H9 (cell line): ENCODE data around the gene CLEC3B. TPM values are rescaled to one million over a fixed set of nuclear protein-coding genes. Genes with fewer than 3 reads are reported as not detected.

Experiments
- DNase-seq: peaks from one replicate; pipeline ENCODE4 v3.0.0-alpha.2; 2017
- H2AFZ ChIP-seq: one replicate; pipeline ENCODE4 v1.6.1; 2013; ENCODE audit warnings: mild to moderate bottlenecking, low read length, control low read depth, moderate library complexity
- H2AK5ac ChIP-seq: 2 replicates; pipeline ENCODE4 v1.6.1; 2013; ENCODE audit warnings: low read length, control low read depth, mixed read lengths; ENCODE audit not compliant: insufficient read length
- H2BK120ac ChIP-seq: one replicate; pipeline ENCODE4 v1.6.1; 2013; ENCODE audit warnings: low read depth, mild to moderate bottlenecking, low read length, control low read depth, inconsistent platforms; ENCODE audit not compliant: poor library complexity, severe bottlenecking
- H2BK12ac ChIP-seq: 2 replicates; pipeline ENCODE4 v1.6.1; 2013; ENCODE audit warnings: low read length, control low read depth, mixed read lengths, low read depth; ENCODE audit not compliant: insufficient read length
- H2BK15ac ChIP-seq: 2 replicates; pipeline ENCODE4 v1.6.1; 2013; ENCODE audit warnings: low read depth, low read length, control low read depth
- H2BK20ac ChIP-seq: one replicate; pipeline ENCODE4 v1.6.1; 2013; ENCODE audit warnings: low read depth, mild to moderate bottlenecking, low read length, control low read depth, inconsistent platforms; ENCODE audit not compliant: poor library complexity, severe bottlenecking
- H2BK5ac ChIP-seq: 2 replicates; pipeline ENCODE4 v1.6.1; 2013; ENCODE audit warnings: low read length, control low read depth, mixed read lengths; ENCODE audit not compliant: insufficient read length
- H3K14ac ChIP-seq: 2 replicates; pipeline ENCODE4 v1.6.1; 2013; ENCODE audit warnings: low read length, control low read depth; ENCODE audit not compliant: insufficient read depth
- H3K18ac ChIP-seq: 2 replicates; pipeline ENCODE4 v1.6.1; 2013; ENCODE audit warnings: low read depth, mild to moderate bottlenecking, mixed read lengths, low read length, control low read depth; ENCODE audit not compliant: insufficient read length
- H3K23ac ChIP-seq: 2 replicates; pipeline ENCODE4 v1.6.1; 2013; ENCODE audit warnings: low read length, control low read depth, mixed read lengths, low read depth; ENCODE audit not compliant: insufficient read length
- H3K23me2 ChIP-seq: 2 replicates; pipeline ENCODE4 v1.6.1; 2013; ENCODE audit warnings: low read depth, mild to moderate bottlenecking, mixed read lengths, low read length, control low read depth; ENCODE audit not compliant: insufficient read length, poor library complexity, severe bottlenecking
- H3K27ac ChIP-seq: 2 replicates; pipeline ENCODE4 v1.5.1; 2013; ENCODE audit warnings: low read length, control low read depth, mixed read lengths, low read depth; ENCODE audit not compliant: insufficient read length
- H3K27me3 ChIP-seq: 2 replicates; pipeline ENCODE4 v1.6.1; 2013; ENCODE audit warnings: low read length, control low read depth, inconsistent platforms; ENCODE audit not compliant: insufficient read depth
- H3K4ac ChIP-seq: 2 replicates; pipeline ENCODE4 v1.6.1; 2013; ENCODE audit warnings: low read depth, mild to moderate bottlenecking, control low read depth, inconsistent platforms, low read length, moderate library complexity
- H3K4me1 ChIP-seq: 2 replicates; pipeline ENCODE4 v1.6.1; 2013; ENCODE audit warnings: low read length, control low read depth, inconsistent platforms; ENCODE audit not compliant: insufficient read depth
- H3K4me2 ChIP-seq: 2 replicates; pipeline ENCODE4 v1.6.1; 2013; ENCODE audit warnings: low read length, control low read depth, mixed read lengths; ENCODE audit not compliant: insufficient read length, insufficient read depth
- H3K56ac ChIP-seq: 2 replicates; pipeline ENCODE4 v1.6.1; 2013; ENCODE audit warnings: low read depth, mild to moderate bottlenecking, mixed read lengths, low read length, control low read depth; ENCODE audit not compliant: insufficient read length
- H3K79me1 ChIP-seq: 2 replicates; pipeline ENCODE4 v1.6.1; 2013; ENCODE audit warnings: low read depth, mild to moderate bottlenecking, moderate library complexity, low read length, control low read depth, inconsistent platforms; ENCODE audit not compliant: insufficient read depth, poor library complexity, severe bottlenecking
- H3K79me2 ChIP-seq: 2 replicates; pipeline ENCODE4 v1.6.1; 2013; ENCODE audit warnings: low read length, control low read depth, inconsistent platforms; ENCODE audit not compliant: insufficient read depth
- H3K9ac ChIP-seq: 2 replicates; pipeline ENCODE4 v1.6.1; 2013; ENCODE audit warnings: low read length, control low read depth, mixed read lengths; ENCODE audit not compliant: insufficient read length; ENCODE audit errors: extremely low read depth
- H3K9me3 ChIP-seq: one replicate; pipeline ENCODE4 v1.6.1; 2013; ENCODE audit warnings: low read depth, low read length, inconsistent platforms; ENCODE audit not compliant: control insufficient read depth
- H3T11ph ChIP-seq: one replicate; pipeline ENCODE4 v1.6.1; 2013; ENCODE audit warnings: mild to moderate bottlenecking, low read length, control low read depth, inconsistent platforms
- H4K20me1 ChIP-seq: one replicate; pipeline ENCODE4 v1.6.1; 2013; ENCODE audit not compliant: control insufficient read depth, insufficient read length, insufficient read depth
- H4K5ac ChIP-seq: 2 replicates; pipeline ENCODE4 v1.6.1; 2013; ENCODE audit warnings: low read depth, mild to moderate bottlenecking, mixed read lengths, low read length, control low read depth; ENCODE audit not compliant: insufficient read length
- H4K8ac ChIP-seq: replicated peaks from 2 replicates; pipeline ENCODE4 v1.6.1; 2013; ENCODE audit warnings: low read length, control low read depth, mixed read lengths, low read depth; ENCODE audit not compliant: insufficient read length
- H4K91ac ChIP-seq: 2 replicates; pipeline ENCODE4 v1.6.1; 2013; ENCODE audit warnings: low read depth, mild to moderate bottlenecking, moderate library complexity, mixed read lengths, low read length, control low read depth; ENCODE audit not compliant: insufficient read length
- H3K27ac Mint-ChIP-seq, 3 experiments: 2 replicates in 2 of 3; 3 replicates in 1 of 3; pipeline ENCODE4 v1.8.0; 2020 to 2021; ENCODE audit warnings: mixed read lengths in 3 of 3, mild to moderate bottlenecking in 1 of 3, moderate library complexity in 1 of 3
- H3K27me3 Mint-ChIP-seq: 2 replicates; pipeline ENCODE4 v1.8.0; 2021; ENCODE audit warnings: low read depth, mild to moderate bottlenecking, moderate library complexity, mixed read lengths
- H3K36me3 Mint-ChIP-seq, 3 experiments: 2 replicates in 2 of 3; 3 replicates in 1 of 3; pipeline ENCODE4 v1.8.0; 2020 to 2021; ENCODE audit warnings: low read depth in 3 of 3, mixed read lengths in 3 of 3; ENCODE audit not compliant: insufficient read depth in 1 of 3
- H3K4me1 Mint-ChIP-seq, 2 experiments: 2 replicates each; pipeline ENCODE4 v1.8.0; 2020; ENCODE audit warnings: mixed read lengths in 2 of 2
- H3K4me3 Mint-ChIP-seq, 2 experiments: 2 replicates in 1 of 2; 3 replicates in 1 of 2; pipeline ENCODE4 v1.8.0; 2020 to 2021; ENCODE audit warnings: mild to moderate bottlenecking in 2 of 2, mixed read lengths in 2 of 2, moderate library complexity in 1 of 2
- H3K9me3 Mint-ChIP-seq, 2 experiments: 2 replicates in 1 of 2; 3 replicates in 1 of 2; pipeline ENCODE4 v1.8.0; 2020; ENCODE audit warnings: mild to moderate bottlenecking in 2 of 2, mixed read lengths in 2 of 2, moderate library complexity in 1 of 2
- CTCF ChIP-seq: fragments of 200-600 bp; sonication (generic); conservative IDR thresholded peaks from 3 replicates; pipeline ENCODE4 v1.8.0; 2021; ENCODE audit warnings: antibody characterized with exemption, mild to moderate bottlenecking
- WGBS: extraction: QIAGEN DNeasy Blood & Tissue Kit; methylation state at CpG from one replicate; pipeline ENCODE4 v1.1.7; 2013; ENCODE audit warnings: missing lambda C conversion rate, low lambda C conversion rate, mixed read lengths; ENCODE audit not compliant: insufficient read length; ENCODE audit errors: extremely low coverage; 5-methylcytosine and 5-hydroxymethylcytosine counted together
- total RNA-seq: library from RNA; stranded (reverse); gene quantifications from 2 replicates; pipeline ENCODE4 v1.2.1, GENCODE V29; 2021

Gene CLEC3B
- total RNA-seq, 1 experiment from 2014 or later = not detected

DNA sequence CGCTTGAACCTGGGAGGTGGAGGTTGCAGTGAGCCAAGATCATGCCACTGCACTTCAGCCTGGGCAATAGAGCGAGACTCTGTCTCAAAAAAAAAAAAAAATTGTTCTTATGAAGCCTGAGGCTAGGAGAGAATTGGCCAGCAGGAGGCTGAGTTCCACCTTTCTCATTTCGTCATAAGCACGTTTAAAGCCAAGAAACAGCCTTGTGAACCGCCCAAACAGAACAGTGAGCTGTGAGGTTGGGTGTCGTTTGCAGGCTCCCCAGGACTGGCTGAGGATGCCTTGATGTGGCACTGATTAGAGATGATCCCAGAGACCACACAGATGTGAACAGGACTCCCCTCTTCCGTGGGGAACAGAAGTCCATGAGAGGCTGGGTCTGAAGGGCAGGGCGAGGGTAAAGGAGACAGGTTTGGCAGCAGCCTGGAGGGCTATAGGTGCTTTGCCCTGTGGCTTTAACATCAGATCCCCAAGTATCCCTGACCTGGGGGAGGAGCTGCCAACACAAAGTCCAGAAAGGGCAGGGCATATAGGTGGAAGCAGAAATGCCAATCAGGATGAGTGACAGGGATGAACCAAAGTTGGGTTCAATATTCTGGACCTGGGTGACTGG, 52.9 kb downstream of the CLEC3B start:
- Histone ChIP-seq H2BK120ac (no peak overlapping the region), H3K4ac (no peak overlapping the region), H4K91ac (no peak overlapping the region), H3K14ac (no peak overlapping the region), H3K9me3 (no peaks in the 10 kb centered on the region), H3K18ac (no peak overlapping the region), H4K8ac (no peak overlapping the region), H3K79me1 (no peaks in the 10 kb centered on the region), H2BK20ac (no peak overlapping the region), H4K20me1 (no peaks in the 10 kb centered on the region), H3K56ac (no peak overlapping the region), H3K23me2 (no peaks in the 10 kb centered on the region), H2AFZ (no peak overlapping the region), H3T11ph (no peak overlapping the region), H2AK5ac (no peak overlapping the region), H2BK5ac (no peak overlapping the region), H3K9ac (no peak overlapping the region), H3K27me3 (no peaks in the 10 kb centered on the region), H3K4me2 (no peak overlapping the region), H2BK12ac (no peak overlapping the region), H2BK15ac (no peak overlapping the region), H3K4me1 (no peaks in the 10 kb centered on the region), H4K5ac (no peak overlapping the region), H3K23ac (no peak overlapping the region), H3K79me2 (no peaks in the 10 kb centered on the region), H3K27ac (no peak overlapping the region)
- Mint-ChIP-seq H3K27ac (no peak overlapping the region), H3K4me3 (no peak overlapping the region), H3K9me3 (peaks cover 0 to 3% of the 10 kb centered on the region in 2 experiments; a peak in 3 of 5 replicates), H3K27me3 (peaks cover 14% of the 10 kb centered on the region), H3K4me1 (peaks cover 2 to 5% of the 10 kb centered on the region in 2 experiments), H3K36me3 (peaks cover 0 to 4% (median 2%) of the 10 kb centered on the region in 3 experiments; a peak in 4 of 7 replicates)
- WGBS = no CpG with 5 or more reads among the region's 8 CpGs
- peak; percentile 39; the same call in 2 of the 3 replicates for TF ChIP-seq CTCF
- no peak for DNase-seq
